ENCODE measurements around the gene COL4A1. TPM values are rescaled to one million over a fixed set of nuclear protein-coding genes. Genes with fewer than 3 reads are reported as not detected.

COL4A1 gene
- total RNA-seq, 1 donor from 2014 or later, result 120 TPM

DNA sequence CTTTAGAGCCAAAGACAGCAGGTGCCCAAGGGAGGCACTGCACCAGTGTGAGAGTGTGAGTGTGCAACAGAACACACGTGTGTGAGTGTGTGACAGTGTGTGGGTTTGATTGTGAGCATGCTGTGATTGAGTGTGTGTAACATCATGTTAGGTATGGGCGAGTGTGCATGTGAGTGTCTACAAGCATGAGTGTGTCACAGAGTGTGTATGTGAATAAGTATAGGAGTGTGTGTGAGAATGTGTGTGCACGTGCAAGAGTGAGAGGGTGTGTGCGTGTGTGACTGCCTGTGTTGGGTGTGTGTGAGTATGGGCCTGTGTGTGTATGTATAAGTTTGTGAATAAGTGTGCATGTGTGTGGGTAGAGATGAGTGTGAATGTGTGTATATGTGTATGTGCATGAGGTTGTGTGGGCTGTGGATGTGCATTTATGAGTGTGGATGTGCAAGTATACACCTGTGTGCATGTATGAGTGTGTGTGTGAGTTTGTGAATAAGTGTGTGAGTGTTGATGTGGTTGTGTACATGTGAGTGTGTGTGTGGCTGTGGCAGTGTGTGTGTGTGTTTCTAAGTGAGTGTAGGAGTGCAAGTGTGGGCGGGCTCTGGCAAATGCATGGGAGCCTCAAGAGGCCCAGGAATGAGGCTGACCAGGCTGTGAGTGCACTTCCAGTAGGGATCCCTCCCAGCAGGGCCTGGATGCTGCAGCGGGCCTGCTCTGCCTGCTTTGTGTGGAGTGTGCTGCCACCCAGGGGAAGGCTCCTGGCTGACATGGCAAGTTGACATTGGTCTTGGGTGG, 198.4 kb downstream of the COL4A1 start:
- Histone ChIP-seq H3K4me1 (peaks cover 51% of the 10 kb centered on the region), H3K4me3 (no peak overlapping the region), H3K36me3 (no peaks in the 10 kb centered on the region), H3K27ac (replicated peaks) (peak overlapping the region; percentile 82), H3K9me3 (replicated peaks) (no peaks in the 10 kb centered on the region), H3K27me3 (ENCODE audit: low read depth) (no peaks in the 10 kb centered on the region)
- intact Hi-C loops (cut with micrococcal nuclease), result no loop called here
- TF ChIP-seq, protein P1, sequence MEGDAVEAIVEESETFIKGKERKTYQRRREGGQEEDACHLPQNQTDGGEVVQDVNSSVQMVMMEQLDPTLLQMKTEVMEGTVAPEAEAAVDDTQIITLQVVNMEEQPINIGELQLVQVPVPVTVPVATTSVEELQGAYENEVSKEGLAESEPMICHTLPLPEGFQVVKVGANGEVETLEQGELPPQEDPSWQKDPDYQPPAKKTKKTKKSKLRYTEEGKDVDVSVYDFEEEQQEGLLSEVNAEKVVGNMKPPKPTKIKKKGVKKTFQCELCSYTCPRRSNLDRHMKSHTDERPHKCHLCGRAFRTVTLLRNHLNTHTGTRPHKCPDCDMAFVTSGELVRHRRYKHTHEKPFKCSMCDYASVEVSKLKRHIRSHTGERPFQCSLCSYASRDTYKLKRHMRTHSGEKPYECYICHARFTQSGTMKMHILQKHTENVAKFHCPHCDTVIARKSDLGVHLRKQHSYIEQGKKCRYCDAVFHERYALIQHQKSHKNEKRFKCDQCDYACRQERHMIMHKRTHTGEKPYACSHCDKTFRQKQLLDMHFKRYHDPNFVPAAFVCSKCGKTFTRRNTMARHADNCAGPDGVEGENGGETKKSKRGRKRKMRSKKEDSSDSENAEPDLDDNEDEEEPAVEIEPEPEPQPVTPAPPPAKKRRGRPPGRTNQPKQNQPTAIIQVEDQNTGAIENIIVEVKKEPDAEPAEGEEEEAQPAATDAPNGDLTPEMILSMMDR (IDR thresholded peaks at IDR 0.05; ENCODE audit: borderline replicate concordance), result peak; percentile 80
- DNase-seq, result peak; percentile 80

DNA sequence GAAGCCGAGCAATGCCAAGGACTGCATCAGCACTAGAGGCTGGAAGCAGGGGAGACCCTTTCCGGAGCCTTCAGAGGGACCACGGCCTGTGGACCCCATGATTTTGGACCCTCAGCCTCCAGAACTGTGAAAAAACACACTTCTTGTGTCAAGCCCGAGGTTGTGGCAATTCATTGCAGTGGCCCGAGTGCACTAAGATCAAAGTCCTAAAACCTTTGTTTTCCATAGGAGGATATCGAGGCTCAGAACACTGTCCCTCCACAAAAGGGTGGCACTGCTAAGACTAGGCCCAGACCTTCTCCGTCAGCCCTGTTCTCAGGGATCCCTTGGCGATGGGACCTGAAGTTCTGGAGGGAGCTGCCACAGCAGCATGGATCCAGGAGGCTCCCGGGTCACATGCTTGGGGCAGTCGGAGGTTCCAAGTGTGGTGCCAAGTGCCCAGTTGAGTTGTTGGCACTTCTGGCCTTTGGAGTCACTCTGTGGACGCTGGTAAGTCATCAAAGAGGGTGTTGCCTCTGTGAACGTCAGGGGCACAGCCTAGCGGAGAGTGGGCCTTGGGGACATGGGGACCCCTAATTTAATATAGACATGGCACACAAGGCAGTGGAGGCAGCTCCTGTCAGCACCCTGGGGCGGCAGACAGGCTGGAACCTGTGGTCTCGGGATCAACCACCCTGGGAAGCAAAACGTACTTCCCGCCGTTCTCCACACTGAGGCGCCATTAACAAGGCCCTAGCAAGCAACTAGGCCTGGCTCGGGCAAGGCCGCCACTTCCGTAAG, 199.2 kb downstream of the COL4A1 start:
- Histone ChIP-seq H3K9me3 (replicated peaks) (peaks cover under 1% of the 10 kb centered on the region), H3K4me1 (peaks cover 51% of the 10 kb centered on the region), H3K27ac (replicated peaks) (peak overlapping the region; percentile 71), H3K27me3 (ENCODE audit: low read depth) (no peaks in the 10 kb centered on the region), H3K36me3 (no peaks in the 10 kb centered on the region), H3K4me3 (no peak overlapping the region)
- TF ChIP-seq, protein P1 (IDR thresholded peaks at IDR 0.05; ENCODE audit: borderline replicate concordance), result peak; percentile 26
- intact Hi-C loops (cut with micrococcal nuclease), result no loop called here
- DNase-seq, result no peak

DNA sequence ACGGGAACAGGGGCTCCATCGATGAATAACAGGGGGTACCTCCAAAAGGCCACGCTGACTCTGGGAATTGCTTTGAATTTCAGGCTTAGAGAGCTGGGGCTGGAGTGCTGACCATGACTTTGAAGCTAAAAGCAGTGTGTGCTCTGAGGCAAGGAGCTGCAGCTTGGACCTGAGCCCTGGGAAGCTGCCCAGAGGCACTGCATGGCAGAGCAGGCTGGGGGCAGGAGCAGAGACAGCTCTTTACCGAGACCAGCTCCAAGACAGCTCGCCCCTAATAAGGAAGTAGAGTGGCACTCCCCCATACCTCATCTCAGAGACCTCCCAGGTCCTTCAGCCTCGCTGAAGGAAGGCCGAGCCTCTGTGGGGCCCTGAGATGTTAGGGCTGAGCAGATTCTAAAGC, 200.2 kb downstream of the COL4A1 start:
- peaks cover 51% of the 10 kb centered on the region for H3K4me1 ChIP-seq
- no peaks in the 10 kb centered on the region for H3K27me3 ChIP-seq (ENCODE audit: low read depth)
- H3K27ac ChIP-seq (replicated peaks), result peak overlapping the region; percentile 71
- peaks cover 10% of the 10 kb centered on the region for H3K9me3 ChIP-seq (replicated peaks)
- DNase-seq, result peak; percentile 75
- no peak overlapping the region for H3K4me3 ChIP-seq
- no peaks in the 10 kb centered on the region for H3K36me3 ChIP-seq
- TF ChIP-seq, protein P1 (IDR thresholded peaks at IDR 0.05; ENCODE audit: borderline replicate concordance), result no peak
- intact Hi-C loops (cut with micrococcal nuclease), result no loop called here

DNA sequence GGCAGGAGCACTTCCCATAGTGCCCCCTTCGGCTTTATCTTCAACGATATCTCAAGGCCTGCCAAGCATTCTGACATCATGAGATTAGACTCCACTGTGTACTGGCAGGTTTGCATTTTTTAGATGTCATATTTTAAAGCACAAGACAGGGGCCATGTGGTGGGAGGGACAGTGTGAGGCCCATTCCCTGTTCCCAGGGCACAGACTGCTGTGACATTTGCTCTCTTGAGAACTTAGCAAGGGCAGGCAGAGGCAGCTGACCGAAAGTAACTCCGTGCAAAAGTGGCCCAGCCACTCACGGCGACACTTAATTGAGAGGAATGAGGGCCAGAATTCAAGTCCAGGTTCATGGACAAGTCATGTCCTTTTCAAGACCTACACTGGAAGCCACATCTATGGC, 201.8 kb downstream of the COL4A1 start:
- intact Hi-C loops (cut with micrococcal nuclease), result no loop called here
- Histone ChIP-seq H3K36me3 (no peaks in the 10 kb centered on the region), H3K4me1 (peaks cover 46% of the 10 kb centered on the region), H3K27me3 (ENCODE audit: low read depth) (no peaks in the 10 kb centered on the region), H3K27ac (replicated peaks) (peak overlapping the region; percentile 48), H3K4me3 (no peak overlapping the region), H3K9me3 (replicated peaks) (peaks cover 15% of the 10 kb centered on the region)
- DNase-seq, result no peak
- TF ChIP-seq, protein P1 (IDR thresholded peaks at IDR 0.05; ENCODE audit: borderline replicate concordance), result no peak

DNA sequence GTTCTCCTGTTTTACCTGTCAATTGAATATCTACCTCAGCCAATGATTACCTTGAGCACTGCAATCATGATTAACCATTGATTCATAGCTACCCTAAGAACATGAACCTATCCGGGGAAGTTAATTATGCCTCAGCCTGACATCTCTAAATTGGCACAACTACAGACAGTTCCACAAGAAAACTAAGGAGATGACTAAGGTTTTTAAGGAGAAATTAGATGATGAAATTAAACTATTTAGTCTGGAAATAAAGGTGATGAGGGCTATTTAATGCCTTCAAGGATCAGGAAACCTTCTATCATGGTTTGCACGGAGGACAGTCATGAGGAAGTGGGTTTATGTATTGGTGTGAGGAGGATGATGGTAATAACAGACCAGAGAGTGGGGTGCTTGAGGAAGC, 203.4 kb downstream of the COL4A1 start:
- TF ChIP-seq, protein P1 (IDR thresholded peaks at IDR 0.05; ENCODE audit: borderline replicate concordance), result no peak
- no peaks in the 10 kb centered on the region for H3K27me3 ChIP-seq (ENCODE audit: low read depth)
- H3K36me3 ChIP-seq, result no peaks in the 10 kb centered on the region
- H3K4me1 ChIP-seq, result peaks cover 30% of the 10 kb centered on the region
- no peak overlapping the region for H3K4me3 ChIP-seq
- H3K27ac ChIP-seq (replicated peaks), result no peak overlapping the region
- DNase-seq, result no peak
- peaks cover 31% of the 10 kb centered on the region for H3K9me3 ChIP-seq (replicated peaks)
- intact Hi-C loops (cut with micrococcal nuclease), result no loop called here

All from left ventricle myocardium inferior (tissue), 1 donor.